SIG-M5 (cell line): ENCODE data around the gene ABCC3.

ENCODE experiments used
- DNase-seq: peaks from one replicate; lab custom pipeline; 2025; lab: John Stamatoyannopoulos, UW

Gene ABCC3

GRCh38 chr17:50642722-50643656 lies 8.3 kb downstream of the ABCC3 start:
- DNase-seq, result no peak

- no peak for DNase-seq
Observed at GRCh38 chr17:50645748-50646682, 11.3 kb downstream of the ABCC3 start.

- DNase-seq, result no peak
Observed at GRCh38 chr17:50647187-50647586, 12.5 kb downstream of the ABCC3 start.

- no peak for DNase-seq
Observed at GRCh38 chr17:50649042-50649908, 14.6 kb downstream of the ABCC3 start.

- no peak for DNase-seq
Observed at GRCh38 chr17:50651661-50652060, 17.0 kb downstream of the ABCC3 start.

- DNase-seq, result no peak
Observed at GRCh38 chr17:50653738-50654137, 19.1 kb downstream of the ABCC3 start.

- no peak for DNase-seq
Observed at GRCh38 chr17:50656509-50656908, 21.8 kb downstream of the ABCC3 start.

- no peak for DNase-seq
Observed at GRCh38 chr17:50657054-50657453, 22.4 kb downstream of the ABCC3 start.

- DNase-seq, result no peak
Observed at GRCh38 chr17:50657627-50658026, 22.9 kb downstream of the ABCC3 start.

- DNase-seq, result no peak
Observed at GRCh38 chr17:50658616-50659015, 23.9 kb downstream of the ABCC3 start.

GRCh38 chr17:50659179-50659578 lies 24.5 kb downstream of the ABCC3 start:
- no peak for DNase-seq

GRCh38 chr17:50660042-50660886 lies 25.6 kb downstream of the ABCC3 start:
- no peak for DNase-seq

- no peak for DNase-seq
Observed at GRCh38 chr17:50660887-50661345, 26.2 kb downstream of the ABCC3 start.

GRCh38 chr17:50661348-50661747 lies 26.7 kb downstream of the ABCC3 start:
- DNase-seq, result no peak

- no peak for DNase-seq
Observed at GRCh38 chr17:50661795-50662391, 27.2 kb downstream of the ABCC3 start.

- DNase-seq, result no peak
Observed at GRCh38 chr17:50662632-50663225, 28.0 kb downstream of the ABCC3 start.

GRCh38 chr17:50663812-50664374 lies 29.2 kb downstream of the ABCC3 start:
- no peak for DNase-seq

GRCh38 chr17:50664788-50665458 lies 30.2 kb downstream of the ABCC3 start:
- no peak for DNase-seq

- no peak for DNase-seq
Observed at GRCh38 chr17:50665838-50666237, 31.2 kb downstream of the ABCC3 start.
